ENCODE results near the gene ARL14EPL. TPM values are rescaled to one million over a fixed set of nuclear protein-coding genes. Genes with fewer than 3 reads are reported as not detected.

The ARL14EPL gene
- total RNA-seq, 1 donor from 2014 or later: not detected

Other genes with a start within 250 kb of the ARL14EPL start
- 24.0 TPM for gene CDO1, start 215.8 kb upstream of the ARL14EPL start, total RNA-seq
- 26.1 TPM for gene ATG12, start 190.9 kb upstream of the ARL14EPL start, total RNA-seq
- 92.4 TPM for gene AP3S1, start 190.5 kb upstream of the ARL14EPL start, total RNA-seq
- 1.6 TPM for gene LVRN, start 70.0 kb upstream of the ARL14EPL start, total RNA-seq
- 37.1 TPM for gene COMMD10, start 52.6 kb downstream of the ARL14EPL start, total RNA-seq

All from skeletal muscle tissue (tissue), 1 donor.